Lower leg skin (tissue), 3 donors: ENCODE measurements around the gene NOCT.

ENCODE experiments used
- CTCF ChIP-seq, 3 donors: fragments of 450-650 bp; IDR thresholded peaks; one replicate each; pipeline ENCODE4 v1.5.1; 2016; ENCODE audit warnings: antibody characterized with exemption in 3 of 3, mild to moderate bottlenecking in 3 of 3, moderate library complexity in 2 of 3
- POLR2A ChIP-seq, 2 donors: fragments of 450-650 bp; IDR thresholded peaks; one replicate each; pipeline ENCODE4 v1.6.1; 2016 to 2017; ENCODE audit warnings: antibody characterized with exemption in 2 of 2, mild to moderate bottlenecking in 1 of 2, moderate library complexity in 1 of 2

GRCh38 chr4:139035650-139036049 lies 20.1 kb downstream of the NOCT start:
- TF ChIP-seq CTCF (IDR thresholded peaks at IDR 0.05) (no peak), POLR2A (IDR thresholded peaks at IDR 0.05) (no peak)
